Measurements from ENCODE around the gene ADARB2. TPM values are rescaled to one million over a fixed set of nuclear protein-coding genes. Genes with fewer than 3 reads are reported as not detected.
A peak's percentile ranks its signal among the peaks of the same experiment; 100 is the strongest.

ADARB2 gene
- total and polyA plus RNA-seq, 10 of the 15 experiments (the other 5 are each of a cell fraction or from before 2014, with no cell fraction given), result 0.02 to 4.1 (median 0.76) TPM

DNA sequence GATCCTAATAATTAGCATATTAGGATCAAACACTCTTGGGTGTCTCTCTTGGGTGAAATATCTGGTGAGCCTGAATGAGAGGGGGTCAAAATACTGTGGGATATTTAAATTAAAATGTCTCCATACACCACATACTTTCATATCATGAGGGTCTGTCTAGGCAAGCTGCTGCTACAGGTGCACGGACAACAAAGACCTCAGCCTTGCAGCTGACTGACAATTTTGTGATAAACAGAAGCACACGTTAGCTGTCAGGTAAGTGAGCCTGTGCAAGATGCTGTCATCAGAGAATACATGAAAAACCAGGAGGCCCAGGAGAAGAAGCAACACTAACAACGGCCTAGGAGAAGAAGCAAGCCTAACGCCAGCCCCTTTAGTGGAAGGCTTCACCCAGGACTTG lies 247.5 kb downstream of the ADARB2 start:
- Histone ChIP-seq H3K9ac (ENCODE audit: control insufficient read depth, insufficient read depth, low read length) (no peak overlapping the region), H3K9me3 (replicated peaks; ENCODE audit: control insufficient read depth, insufficient read depth, low read length) (peaks cover 1% of the 10 kb centered on the region; the same call in 2 of the 3 replicates), H4K20me1 (ENCODE audit: control insufficient read depth, insufficient read depth) (no peaks in the 10 kb centered on the region), H3K4me1 (ENCODE audit: control insufficient read depth, insufficient read depth, low read length) (peaks cover 8% of the 10 kb centered on the region), H3K79me2 (ENCODE audit: control insufficient read depth, insufficient read depth, low read length) (no peaks in the 10 kb centered on the region), H3K4me2 (ENCODE audit: control insufficient read depth, insufficient read depth) (peak overlapping the region; percentile 10; the same call in 1 of the 2 replicates), H3K27me3 (replicated peaks in 1 of 2; ENCODE audit: control insufficient read depth in 2 of 2, insufficient read depth in 2 of 2, low read length in 1 of 2) (no peaks in the 10 kb centered on the region), H3K36me3 (ENCODE audit: control insufficient read depth in 2 of 2, insufficient read depth in 2 of 2, low read length in 1 of 2) (no peaks in the 10 kb centered on the region), H2AFZ (ENCODE audit: control insufficient read depth, low read depth, low read length) (no peak overlapping the region), H3K27ac (ENCODE audit: control insufficient read depth, insufficient read depth) (no peak overlapping the region), H3K4me3 (peak overlapping the region; percentile 23; the same call in 1 of the 2 replicates)
- FAIRE-seq (no peak), ATAC-seq (no peak), DNase-seq (ENCODE audit: low read depth, low spot score) (no peak)
- ChIA-PET RAD21 (ENCODE audit: unreplicated experiment) (no interaction called here), POLR2A (interaction anchor here (0.7 kb wide), 1 partner anchor 248 kb away, joined by 3 read pairs; the partner anchor contains the start of gene ADARB2), CTCF (interaction anchor here (0.9 to 1.1 kb wide), 2 partner anchors 35 to 69 kb away, joined by 3 read pairs; no protein-coding TSS in a partner anchor), SMC1A (ENCODE audit: uncharacterized antibody, unreplicated experiment) (interaction anchor here (0.6 to 1.9 kb wide), 7 partner anchors 20 to 244 kb away, joined by 3 to 16 read pairs (median 3); no protein-coding TSS in a partner anchor)
- intact Hi-C loops (cut with micrococcal nuclease; ENCODE audit: unreplicated experiment), result loop anchor here (10.0 kb wide), 1 partner anchor 245 kb away; the partner anchor contains the start of gene ADARB2
- in situ Hi-C loops (cut with MboI), result loop anchor here (5.0 kb wide), 1 partner anchor 52 kb away; no protein-coding TSS in a partner anchor
- TF ChIP-seq, protein P1, sequence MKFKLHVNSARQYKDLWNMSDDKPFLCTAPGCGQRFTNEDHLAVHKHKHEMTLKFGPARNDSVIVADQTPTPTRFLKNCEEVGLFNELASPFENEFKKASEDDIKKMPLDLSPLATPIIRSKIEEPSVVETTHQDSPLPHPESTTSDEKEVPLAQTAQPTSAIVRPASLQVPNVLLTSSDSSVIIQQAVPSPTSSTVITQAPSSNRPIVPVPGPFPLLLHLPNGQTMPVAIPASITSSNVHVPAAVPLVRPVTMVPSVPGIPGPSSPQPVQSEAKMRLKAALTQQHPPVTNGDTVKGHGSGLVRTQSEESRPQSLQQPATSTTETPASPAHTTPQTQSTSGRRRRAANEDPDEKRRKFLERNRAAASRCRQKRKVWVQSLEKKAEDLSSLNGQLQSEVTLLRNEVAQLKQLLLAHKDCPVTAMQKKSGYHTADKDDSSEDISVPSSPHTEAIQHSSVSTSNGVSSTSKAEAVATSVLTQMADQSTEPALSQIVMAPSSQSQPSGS (IDR thresholded peaks at IDR 0.05; ENCODE audit: low read length), result no peak
- TF ChIP-seq SRF (IDR thresholded peaks at IDR 0.05; ENCODE audit: low read depth in 2 of 2, low read length in 2 of 2) (no peak), MYC (IDR thresholded peaks at IDR 0.05; ENCODE audit: insufficient read depth, insufficient read length, insufficient replicate concordance, low read length, severe bottlenecking) (no peak), SREBF2 (IDR thresholded peaks at IDR 0.05; ENCODE audit: low read length) (no peak), SMC3 (IDR thresholded peaks at IDR 0.05; ENCODE audit: borderline replicate concordance, low read length) (no peak), ZNF274 (IDR thresholded peaks at IDR 0.05; ENCODE audit: insufficient read depth, insufficient read length) (no peak), FOS (IDR thresholded peaks at IDR 0.05; ENCODE audit: borderline replicate concordance, extremely low read depth, insufficient read length) (no peak)
- TF ChIP-seq, protein P2, sequence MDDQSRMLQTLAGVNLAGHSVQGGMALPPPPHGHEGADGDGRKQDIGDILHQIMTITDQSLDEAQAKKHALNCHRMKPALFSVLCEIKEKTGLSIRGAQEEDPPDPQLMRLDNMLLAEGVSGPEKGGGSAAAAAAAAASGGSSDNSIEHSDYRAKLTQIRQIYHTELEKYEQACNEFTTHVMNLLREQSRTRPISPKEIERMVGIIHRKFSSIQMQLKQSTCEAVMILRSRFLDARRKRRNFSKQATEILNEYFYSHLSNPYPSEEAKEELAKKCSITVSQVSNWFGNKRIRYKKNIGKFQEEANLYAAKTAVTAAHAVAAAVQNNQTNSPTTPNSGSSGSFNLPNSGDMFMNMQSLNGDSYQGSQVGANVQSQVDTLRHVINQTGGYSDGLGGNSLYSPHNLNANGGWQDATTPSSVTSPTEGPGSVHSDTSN (IDR thresholded peaks at IDR 0.05; ENCODE audit: insufficient replicate concordance, low read depth, low read length), result no peak
- TF ChIP-seq, protein P3, sequence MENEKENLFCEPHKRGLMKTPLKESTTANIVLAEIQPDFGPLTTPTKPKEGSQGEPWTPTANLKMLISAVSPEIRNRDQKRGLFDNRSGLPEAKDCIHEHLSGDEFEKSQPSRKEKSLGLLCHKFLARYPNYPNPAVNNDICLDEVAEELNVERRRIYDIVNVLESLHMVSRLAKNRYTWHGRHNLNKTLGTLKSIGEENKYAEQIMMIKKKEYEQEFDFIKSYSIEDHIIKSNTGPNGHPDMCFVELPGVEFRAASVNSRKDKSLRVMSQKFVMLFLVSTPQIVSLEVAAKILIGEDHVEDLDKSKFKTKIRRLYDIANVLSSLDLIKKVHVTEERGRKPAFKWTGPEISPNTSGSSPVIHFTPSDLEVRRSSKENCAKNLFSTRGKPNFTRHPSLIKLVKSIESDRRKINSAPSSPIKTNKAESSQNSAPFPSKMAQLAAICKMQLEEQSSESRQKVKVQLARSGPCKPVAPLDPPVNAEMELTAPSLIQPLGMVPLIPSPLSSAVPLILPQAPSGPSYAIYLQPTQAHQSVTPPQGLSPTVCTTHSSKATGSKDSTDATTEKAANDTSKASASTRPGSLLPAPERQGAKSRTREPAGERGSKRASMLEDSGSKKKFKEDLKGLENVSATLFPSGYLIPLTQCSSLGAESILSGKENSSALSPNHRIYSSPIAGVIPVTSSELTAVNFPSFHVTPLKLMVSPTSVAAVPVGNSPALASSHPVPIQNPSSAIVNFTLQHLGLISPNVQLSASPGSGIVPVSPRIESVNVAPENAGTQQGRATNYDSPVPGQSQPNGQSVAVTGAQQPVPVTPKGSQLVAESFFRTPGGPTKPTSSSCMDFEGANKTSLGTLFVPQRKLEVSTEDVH (IDR thresholded peaks at IDR 0.05; ENCODE audit: low read depth, partially characterized antibody), result no peak
- TF ChIP-seq, protein P4, sequence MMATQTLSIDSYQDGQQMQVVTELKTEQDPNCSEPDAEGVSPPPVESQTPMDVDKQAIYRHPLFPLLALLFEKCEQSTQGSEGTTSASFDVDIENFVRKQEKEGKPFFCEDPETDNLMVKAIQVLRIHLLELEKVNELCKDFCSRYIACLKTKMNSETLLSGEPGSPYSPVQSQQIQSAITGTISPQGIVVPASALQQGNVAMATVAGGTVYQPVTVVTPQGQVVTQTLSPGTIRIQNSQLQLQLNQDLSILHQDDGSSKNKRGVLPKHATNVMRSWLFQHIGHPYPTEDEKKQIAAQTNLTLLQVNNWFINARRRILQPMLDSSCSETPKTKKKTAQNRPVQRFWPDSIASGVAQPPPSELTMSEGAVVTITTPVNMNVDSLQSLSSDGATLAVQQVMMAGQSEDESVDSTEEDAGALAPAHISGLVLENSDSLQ (IDR thresholded peaks at IDR 0.05), result no peak
- TF ChIP-seq, protein P5, sequence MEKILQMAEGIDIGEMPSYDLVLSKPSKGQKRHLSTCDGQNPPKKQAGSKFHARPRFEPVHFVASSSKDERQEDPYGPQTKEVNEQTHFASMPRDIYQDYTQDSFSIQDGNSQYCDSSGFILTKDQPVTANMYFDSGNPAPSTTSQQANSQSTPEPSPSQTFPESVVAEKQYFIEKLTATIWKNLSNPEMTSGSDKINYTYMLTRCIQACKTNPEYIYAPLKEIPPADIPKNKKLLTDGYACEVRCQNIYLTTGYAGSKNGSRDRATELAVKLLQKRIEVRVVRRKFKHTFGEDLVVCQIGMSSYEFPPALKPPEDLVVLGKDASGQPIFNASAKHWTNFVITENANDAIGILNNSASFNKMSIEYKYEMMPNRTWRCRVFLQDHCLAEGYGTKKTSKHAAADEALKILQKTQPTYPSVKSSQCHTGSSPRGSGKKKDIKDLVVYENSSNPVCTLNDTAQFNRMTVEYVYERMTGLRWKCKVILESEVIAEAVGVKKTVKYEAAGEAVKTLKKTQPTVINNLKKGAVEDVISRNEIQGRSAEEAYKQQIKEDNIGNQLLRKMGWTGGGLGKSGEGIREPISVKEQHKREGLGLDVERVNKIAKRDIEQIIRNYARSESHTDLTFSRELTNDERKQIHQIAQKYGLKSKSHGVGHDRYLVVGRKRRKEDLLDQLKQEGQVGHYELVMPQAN (conservative IDR thresholded peaks at IDR 0.05), result no peak
- WGBS (ENCODE audit: insufficient coverage, insufficient replicate concordance, low lambda C conversion rate, missing lambda C conversion rate), result 85% methylated on average over 4 of the region's 4 CpGs
- BruUV-seq (replicated peaks), result no TSS peak

Data from GM12878 (cell line).